ENCODE data around the gene PTPN5.

Gene PTPN5

GRCh38 chr11:18739685-18740084, 51.9 kb downstream of the PTPN5 start:
- no peak for DNase-seq (ENCODE audit: low read depth in 2 of 2)

- no peak for DNase-seq (ENCODE audit: low read depth in 2 of 2)
These were observed 54.0 kb downstream of the PTPN5 start for GRCh38 chr11:18737642-18738041.

DNA sequence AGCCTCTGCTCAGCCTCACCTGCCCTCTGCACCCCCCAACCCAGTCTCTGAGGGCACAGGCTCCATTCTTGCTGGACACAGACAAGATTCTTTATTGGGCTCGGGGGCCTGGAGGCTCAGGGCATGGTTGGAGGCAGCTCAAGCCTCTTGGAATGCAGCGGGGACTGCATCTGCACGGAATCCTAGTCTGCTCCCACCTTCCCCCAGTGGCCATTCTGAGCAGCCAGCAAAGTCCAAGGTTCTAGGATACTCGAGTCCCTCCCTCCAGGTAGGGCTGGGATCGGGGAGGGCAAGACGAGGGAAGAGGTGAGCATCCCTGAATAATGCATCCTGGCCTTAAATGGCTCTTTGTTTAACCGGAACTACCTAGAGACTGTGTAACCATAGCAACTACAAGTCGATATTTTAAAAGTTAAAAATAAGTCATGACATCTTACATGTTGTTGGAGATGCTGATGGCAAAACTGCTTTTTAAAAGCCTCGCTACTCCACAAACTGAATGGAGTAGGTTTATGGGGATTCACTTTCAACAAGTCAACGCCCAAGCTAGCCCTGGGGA, 54.9 kb downstream of the PTPN5 start:
- DNase-seq (ENCODE audit: low read depth in 2 of 2) = no peak

- DNase-seq (ENCODE audit: low read depth in 2 of 2) = no peak
These were observed 58.4 kb downstream of the PTPN5 start for GRCh38 chr11:18733202-18733601.

DNA sequence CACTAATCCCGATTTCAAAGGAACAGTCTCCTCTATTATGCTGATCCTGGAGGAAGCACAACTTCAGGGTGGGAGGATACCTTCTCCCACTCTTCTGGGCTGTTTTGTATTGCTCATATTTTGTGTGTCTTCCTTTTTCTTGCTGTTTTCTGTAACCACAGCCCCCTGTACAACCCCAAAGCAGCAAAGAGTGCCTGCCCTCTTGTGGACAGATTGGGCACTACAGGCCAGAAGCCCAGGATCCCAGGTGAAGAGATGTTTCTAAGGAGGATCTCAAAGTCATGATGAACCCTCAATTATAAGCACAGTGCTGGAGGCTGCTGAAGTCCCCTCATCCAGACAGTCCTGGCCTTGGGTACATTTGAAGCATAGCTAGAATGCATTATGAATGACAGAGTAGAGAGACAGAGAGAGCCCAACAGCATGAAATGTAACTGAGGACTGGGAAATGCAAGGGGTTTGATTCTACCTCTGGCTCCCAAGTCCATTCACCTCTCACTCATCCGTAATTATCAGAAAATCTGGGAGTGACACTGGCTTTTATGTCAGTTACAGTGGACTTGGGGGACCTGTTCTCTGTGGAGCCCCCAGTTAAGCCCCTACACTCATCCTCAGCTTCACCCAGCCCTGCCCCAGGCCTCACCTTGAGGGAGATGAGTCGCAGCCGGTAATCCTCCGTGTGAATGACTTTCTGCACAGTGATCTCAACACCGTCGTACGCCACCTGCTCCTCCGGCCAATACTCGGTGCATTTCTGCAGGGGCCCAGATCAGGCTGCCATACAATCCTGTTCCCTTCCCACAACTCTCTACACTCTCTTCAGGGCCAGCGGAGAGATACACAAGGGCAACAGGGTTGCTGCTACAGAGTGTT, 59.4 kb downstream of the PTPN5 start:
- DNase-seq (ENCODE audit: low read depth in 2 of 2) = peak; percentile 30 to 31

DNA sequence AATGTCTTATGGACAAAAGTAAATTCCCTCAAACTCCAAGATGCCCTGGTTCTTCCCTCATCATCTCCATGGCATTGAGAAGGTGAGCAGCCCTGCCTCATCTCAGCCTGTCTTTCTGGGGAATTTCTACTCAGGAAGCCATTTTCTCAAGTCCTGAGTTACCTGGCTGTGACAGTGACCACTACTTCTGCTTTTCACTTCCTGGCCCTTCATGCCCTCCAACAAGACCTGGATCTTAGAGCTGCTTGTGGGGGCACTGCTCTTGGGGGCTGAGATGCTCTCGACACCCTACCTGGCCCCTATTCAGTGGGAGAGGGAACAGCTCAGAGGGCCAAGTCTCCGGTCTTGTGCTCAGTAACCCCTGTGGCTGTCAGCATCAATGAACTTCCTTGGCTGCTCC, 60.2 kb downstream of the PTPN5 start:
- DNase-seq (ENCODE audit: low read depth in 2 of 2) = no peak

DNA sequence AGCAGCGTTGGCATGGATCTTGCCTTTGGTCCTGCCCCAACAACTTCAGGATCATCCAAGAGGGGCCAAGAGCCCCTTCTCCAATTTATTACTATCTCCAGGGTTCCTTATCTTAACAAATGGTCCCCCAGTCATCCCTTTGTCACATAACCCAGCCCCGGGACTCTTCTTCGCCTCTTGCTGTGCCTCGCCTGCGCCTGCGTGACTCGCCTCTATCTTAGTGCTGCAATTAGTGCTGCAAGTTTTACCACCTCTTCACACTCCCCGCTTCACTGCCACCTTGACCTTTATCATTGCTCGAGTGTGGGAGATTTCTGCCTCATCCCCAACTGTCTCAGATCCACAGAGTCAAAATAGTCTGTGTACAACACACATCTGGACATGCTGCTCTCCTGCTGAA, 61.6 kb downstream of the PTPN5 start:
- no peak for DNase-seq (ENCODE audit: low read depth in 2 of 2)

GRCh38 chr11:18729426-18729825, 62.2 kb downstream of the PTPN5 start:
- no peak for DNase-seq (ENCODE audit: low read depth in 2 of 2)

DNA sequence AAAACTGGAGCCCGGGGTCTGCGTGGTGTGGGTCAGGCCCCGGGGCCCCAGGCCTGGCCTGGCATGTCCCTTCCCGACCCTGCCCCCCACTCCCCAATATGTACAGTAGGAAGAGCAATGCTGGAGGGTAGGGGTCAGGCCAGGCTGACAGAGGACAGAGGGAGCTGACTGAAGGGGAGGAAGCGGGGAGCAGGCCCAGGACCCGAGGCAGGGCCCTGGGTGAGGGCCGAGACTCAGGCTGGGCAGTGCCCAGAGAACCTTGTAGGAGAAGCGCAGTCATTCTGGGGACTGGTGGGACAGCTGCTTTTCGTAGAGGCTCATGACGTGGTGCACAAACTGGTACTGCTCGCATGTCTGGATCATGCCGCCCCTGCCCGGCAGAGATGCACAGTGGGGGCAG, 62.9 kb downstream of the PTPN5 start:
- DNase-seq (ENCODE audit: low read depth in 2 of 2) = no peak

DNA sequence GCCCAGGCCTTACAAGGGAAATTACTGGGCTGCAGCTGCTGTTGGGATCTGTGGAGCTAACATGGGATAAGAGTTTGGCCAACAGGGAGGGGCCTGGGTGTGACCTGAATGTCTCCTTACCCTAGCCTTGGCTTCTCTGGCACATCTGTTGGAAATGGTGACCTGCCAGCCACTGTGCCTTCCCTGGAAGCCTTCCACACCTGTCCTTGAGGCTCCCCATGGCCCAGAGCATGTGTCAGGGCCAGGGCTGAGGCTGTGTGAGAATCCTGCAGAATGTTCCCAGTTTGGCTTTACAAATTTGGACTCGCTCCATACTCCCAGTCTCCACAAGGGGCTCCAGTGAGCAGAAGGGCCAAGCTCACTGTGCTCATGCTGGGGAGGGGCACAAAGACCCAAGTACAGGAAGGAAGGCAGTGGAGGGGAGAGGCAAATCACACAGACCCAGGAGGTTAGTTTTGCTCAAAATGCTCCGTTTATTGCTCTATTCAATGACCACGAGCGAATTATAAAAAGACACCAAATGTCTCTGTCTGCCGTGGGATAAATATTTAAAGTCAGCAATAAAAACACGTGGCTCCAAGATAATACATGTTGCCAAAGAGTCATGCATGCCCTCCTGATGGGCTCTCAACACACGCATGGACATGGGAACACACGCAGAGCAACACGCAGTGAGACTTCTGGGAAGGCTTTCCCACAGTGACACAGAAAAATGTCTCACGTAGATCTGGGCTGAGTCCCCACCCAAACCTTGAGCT, 63.9 kb downstream of the PTPN5 start:
- no peak for DNase-seq (ENCODE audit: low read depth in 2 of 2)

DNA sequence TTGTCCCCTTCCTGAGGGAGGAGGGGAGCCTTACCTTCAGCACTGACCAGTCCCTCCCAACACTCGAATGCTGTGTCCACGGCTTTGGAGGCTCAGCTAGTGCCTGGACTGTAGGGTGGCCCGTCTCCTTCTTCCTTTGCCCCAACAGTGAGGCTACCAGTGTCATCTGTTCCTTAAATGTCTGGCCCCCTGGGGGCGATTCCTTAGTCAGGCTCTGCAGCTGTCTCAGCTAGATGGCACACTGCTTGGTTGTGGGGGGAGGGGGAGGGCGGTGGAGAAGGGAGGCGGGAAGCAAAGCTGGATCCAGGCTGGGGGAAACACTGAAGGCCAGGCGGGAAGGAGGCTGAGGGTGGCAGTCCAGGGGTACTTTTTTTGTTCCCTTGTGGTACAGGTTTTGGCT, 65.6 kb downstream of the PTPN5 start, which contains the start of gene IGSF22:
Gene IGSF22 (minus strand): TSS at position 149 of the 400 bp plus-strand sequence. CDS start 1,952 bp downstream, outside the sequence.
- no peak for DNase-seq (ENCODE audit: low read depth in 2 of 2)

DNA sequence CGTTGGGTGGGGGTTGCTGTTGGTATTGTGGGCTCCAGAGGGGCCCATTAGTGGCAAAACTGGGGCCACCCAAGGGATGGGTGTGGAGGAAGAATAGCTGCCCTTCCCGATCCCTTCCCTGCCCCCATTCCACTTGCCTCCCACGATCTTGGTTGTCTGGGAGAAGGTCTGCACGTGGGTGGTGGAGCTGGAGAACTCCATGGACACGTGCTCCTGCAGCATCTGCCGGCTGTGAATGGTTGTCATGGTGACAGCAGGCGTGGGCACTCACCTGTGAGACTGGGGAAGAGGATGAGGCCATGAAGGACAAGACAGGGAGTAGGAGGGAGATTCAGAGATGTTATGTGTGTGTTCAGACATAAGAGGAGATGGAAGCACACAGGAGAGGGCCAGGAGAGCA, 67.6 kb downstream of the PTPN5 start:
- no peak for DNase-seq (ENCODE audit: low read depth in 2 of 2)

DNA sequence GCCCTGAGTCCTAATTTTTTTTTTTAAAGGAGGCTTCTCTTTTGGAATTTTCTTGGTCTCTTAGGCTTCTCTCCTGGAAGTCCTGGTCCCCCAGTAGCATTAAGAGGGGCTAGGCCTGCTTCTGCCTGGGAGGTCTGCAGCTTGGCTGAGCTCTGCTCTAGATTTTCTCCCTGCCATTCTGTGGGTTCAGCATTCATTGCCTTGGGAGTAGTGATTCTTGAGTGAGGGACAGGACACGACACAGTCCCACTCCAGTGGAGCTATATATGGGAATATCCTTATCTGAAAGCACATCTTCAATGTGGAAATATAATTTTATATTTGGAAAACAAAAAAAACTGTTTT, 69.3 kb downstream of the PTPN5 start:
- no peak for DNase-seq (ENCODE audit: low read depth in 2 of 2)

DNA sequence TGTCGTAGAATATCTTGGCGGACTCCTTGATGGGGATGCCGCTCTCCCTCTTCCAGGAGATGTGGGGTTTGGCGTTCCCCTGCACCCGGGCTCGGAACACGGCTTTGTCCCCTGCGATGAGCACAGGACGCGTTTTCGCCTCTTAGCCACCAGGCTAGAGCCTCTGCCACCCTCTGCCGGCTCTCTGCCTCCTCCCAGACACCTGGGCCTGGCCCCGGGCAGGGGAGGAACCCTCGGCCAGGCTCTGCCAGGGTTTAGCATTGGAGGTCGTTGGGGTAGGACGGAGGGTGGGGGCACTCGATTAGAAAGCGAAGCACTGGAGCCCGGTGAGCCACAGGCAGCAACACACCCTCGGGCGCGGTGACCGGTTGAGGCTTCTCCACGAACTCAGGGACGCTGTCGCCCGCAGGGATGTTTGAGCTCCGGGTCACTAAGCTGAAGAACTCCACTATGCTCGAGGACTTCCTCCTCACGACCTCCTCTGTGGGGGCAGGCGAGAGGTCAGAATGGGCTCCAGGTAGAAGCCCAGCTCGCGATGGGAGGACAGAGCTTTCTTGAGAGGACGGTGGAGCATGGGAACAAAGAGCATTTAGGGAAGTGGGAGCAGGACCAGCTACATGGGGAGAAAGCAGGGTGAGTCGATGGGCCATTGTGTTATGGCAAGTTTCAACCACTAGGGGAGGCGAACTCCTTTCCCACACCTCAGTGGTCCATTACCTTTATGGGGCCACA, 69.9 kb downstream of the PTPN5 start:
- DNase-seq (ENCODE audit: low read depth in 2 of 2) = no peak

DNA sequence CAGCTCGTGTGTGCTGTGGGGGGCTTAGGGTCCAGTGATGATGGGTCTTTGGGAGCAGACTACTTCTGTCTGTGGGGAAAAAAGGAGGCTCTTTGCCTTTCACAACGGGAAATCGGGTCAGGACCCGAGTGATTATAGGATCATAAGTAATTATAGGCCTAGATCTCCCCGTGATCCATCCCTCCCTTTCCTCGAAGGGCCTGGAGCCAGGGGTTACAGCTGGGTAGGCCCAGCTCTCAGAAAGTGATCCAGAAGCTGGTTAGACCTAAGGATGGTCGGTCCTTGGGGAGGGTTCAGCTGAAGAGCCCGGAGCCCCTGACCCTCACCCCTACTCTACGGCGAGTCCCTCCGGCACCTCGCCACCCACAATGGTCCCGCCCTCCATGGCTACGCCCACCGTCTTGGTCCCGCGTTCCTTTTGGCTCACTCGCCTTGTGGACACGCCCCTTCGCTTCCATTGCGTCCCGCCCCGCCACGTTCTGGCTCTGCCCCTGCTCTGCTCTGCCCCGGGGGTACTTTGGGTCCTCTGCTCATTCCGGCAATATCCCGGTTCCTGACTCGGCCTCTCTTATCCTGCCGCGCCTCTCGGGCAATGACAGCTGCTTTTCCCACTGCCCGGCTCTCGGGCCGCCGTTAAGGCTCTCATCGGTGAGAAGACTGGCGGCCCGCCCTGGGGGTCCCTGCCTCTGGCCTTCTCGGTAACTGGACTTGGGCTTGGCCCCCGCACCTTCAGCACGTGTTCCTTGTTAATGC, 70.6 kb downstream of the PTPN5 start:
- DNase-seq (ENCODE audit: low read depth in 2 of 2) = peak; percentile 72 to 73

GRCh38 chr11:18720091-18720807, 71.3 kb downstream of the PTPN5 start:
- DNase-seq (ENCODE audit: low read depth in 2 of 2) = no peak

GRCh38 chr11:18715476-18715875, 76.1 kb downstream of the PTPN5 start:
- no peak for DNase-seq (ENCODE audit: low read depth in 2 of 2)

DNA sequence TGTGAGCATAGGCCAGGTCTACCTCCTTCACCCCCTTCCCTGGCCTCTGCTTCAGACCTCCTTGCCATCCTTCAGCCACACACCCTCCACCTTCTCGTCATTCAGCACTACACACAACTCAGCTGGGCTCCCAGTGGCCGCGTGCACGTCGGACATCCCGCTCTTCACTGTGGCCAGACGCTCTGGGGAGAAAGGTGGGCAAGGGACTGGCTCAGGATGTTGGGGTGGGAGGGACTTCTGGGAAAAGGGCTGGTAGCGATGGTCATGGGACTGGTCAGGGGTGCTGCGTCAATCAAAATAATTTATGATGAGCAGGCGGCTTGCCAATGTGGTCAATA, 77.2 kb downstream of the PTPN5 start:
- DNase-seq (ENCODE audit: low read depth in 2 of 2) = no peak

GRCh38 chr11:18713646-18714442, 77.8 kb downstream of the PTPN5 start:
- DNase-seq (ENCODE audit: low read depth in 2 of 2) = no peak

- no peak for DNase-seq (ENCODE audit: low read depth in 2 of 2)
These were observed 81.1 kb downstream of the PTPN5 start for GRCh38 chr11:18710545-18710944.
